Breast epithelium (tissue), 3 donors: ENCODE data around the gene DLG4.
"Not testable (repeated sequence)": the region's sequence is repeated elsewhere in the genome, so short reads cannot be mapped to it uniquely, and the experiment has no call there.

ENCODE experiments used
- POLR2A ChIP-seq: fragments of 450-650 bp; IDR thresholded peaks from one replicate; pipeline ENCODE4 v1.6.1; 2016; ENCODE audit warnings: antibody characterized with exemption, mild to moderate bottlenecking, moderate library complexity
- TF ChIP-seq, protein P1 (sequence below), 3 donors: fragments of 450-650 bp; IDR thresholded peaks; one replicate each; pipeline ENCODE4 v1.5.1; 2016 to 2017; ENCODE audit warnings: antibody characterized with exemption in 3 of 3, mild to moderate bottlenecking in 3 of 3, moderate library complexity in 3 of 3

DNA sequence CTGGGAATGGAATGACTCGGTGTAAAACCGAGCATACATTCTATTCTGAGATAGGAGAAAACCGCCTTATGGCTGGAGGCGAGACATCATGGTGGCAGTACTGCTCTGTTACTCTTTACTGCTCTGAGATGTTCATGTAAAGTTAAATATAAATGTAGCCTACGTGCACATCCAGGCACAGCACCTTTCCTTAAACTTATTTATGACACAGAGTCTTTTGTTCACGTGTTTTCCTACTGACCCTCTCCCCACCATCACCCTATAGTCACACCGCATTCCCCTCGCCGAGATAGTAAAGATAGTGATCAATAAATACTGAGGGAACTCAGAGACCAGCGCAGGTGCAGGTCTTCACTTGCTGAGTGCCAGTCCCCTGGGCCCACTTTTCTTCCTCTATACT, 60.1 kb downstream of the DLG4 start:
- TF ChIP-seq, protein P1, sequence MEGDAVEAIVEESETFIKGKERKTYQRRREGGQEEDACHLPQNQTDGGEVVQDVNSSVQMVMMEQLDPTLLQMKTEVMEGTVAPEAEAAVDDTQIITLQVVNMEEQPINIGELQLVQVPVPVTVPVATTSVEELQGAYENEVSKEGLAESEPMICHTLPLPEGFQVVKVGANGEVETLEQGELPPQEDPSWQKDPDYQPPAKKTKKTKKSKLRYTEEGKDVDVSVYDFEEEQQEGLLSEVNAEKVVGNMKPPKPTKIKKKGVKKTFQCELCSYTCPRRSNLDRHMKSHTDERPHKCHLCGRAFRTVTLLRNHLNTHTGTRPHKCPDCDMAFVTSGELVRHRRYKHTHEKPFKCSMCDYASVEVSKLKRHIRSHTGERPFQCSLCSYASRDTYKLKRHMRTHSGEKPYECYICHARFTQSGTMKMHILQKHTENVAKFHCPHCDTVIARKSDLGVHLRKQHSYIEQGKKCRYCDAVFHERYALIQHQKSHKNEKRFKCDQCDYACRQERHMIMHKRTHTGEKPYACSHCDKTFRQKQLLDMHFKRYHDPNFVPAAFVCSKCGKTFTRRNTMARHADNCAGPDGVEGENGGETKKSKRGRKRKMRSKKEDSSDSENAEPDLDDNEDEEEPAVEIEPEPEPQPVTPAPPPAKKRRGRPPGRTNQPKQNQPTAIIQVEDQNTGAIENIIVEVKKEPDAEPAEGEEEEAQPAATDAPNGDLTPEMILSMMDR (IDR thresholded peaks at IDR 0.05) = not testable (repeated sequence)
- not testable (repeated sequence) for TF ChIP-seq POLR2A
